ENCODE measurements around the gene COL6A3.

The COL6A3 gene

DNA sequence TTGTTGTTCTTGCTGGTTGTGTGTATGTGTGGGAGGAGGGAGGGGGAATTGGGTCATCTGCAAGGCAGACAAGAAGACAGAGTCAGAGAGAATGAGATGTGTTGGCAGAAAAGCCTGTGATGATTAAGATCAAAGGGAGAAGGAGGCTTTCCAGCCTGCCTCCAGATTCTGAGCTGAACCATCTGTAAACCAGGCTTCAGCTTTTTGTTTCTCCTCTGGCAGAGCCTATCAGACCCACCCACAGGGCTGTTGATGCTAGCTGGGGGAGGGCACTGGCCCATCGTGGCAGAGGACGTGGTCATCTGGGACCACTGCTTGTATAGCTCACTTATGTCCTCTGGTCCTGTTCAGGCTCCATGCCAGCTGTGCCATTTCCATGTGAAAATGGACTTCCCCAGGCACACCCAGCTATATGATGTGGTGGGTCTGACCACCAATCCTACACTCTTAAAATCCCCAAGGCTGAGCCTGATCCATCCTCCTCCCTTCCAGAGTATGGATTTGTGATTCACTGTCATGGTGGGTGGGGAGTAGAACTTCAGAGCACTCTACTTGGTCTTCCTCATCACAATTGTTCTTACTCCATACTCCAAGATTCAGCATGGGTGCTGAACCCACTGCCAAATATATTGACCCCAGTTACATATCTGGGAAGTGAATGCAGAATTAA, 27.8 kb upstream of the COL6A3 start:
- Histone ChIP-seq H3K4me3 (ENCODE audit: severe bottlenecking) (no peak overlapping the region), H3K27ac (ENCODE audit: poor library complexity, severe bottlenecking) (no peak overlapping the region), H3K9me3 (ENCODE audit: severe bottlenecking) (no peaks in the 10 kb centered on the region), H3K27me3 (ENCODE audit: insufficient read depth, poor library complexity, severe bottlenecking) (no peaks in the 10 kb centered on the region), H3K36me3 (ENCODE audit: low read depth) (no peaks in the 10 kb centered on the region), H3K4me1 (ENCODE audit: insufficient read depth, poor library complexity, severe bottlenecking) (no peaks in the 10 kb centered on the region)
- DNase-seq (ENCODE audit: low spot score) (no peak), ATAC-seq (ENCODE audit: low read depth) (no peak)
- TF ChIP-seq, protein P1, sequence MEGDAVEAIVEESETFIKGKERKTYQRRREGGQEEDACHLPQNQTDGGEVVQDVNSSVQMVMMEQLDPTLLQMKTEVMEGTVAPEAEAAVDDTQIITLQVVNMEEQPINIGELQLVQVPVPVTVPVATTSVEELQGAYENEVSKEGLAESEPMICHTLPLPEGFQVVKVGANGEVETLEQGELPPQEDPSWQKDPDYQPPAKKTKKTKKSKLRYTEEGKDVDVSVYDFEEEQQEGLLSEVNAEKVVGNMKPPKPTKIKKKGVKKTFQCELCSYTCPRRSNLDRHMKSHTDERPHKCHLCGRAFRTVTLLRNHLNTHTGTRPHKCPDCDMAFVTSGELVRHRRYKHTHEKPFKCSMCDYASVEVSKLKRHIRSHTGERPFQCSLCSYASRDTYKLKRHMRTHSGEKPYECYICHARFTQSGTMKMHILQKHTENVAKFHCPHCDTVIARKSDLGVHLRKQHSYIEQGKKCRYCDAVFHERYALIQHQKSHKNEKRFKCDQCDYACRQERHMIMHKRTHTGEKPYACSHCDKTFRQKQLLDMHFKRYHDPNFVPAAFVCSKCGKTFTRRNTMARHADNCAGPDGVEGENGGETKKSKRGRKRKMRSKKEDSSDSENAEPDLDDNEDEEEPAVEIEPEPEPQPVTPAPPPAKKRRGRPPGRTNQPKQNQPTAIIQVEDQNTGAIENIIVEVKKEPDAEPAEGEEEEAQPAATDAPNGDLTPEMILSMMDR (IDR thresholded peaks at IDR 0.05; ENCODE audit: poor library complexity, severe bottlenecking), result no peak

GRCh38 chr2:237440819-237441281, 26.9 kb upstream of the COL6A3 start:
- TF ChIP-seq, protein P1 (IDR thresholded peaks at IDR 0.05; ENCODE audit: poor library complexity, severe bottlenecking), result no peak
- Histone ChIP-seq H3K27me3 (ENCODE audit: insufficient read depth, poor library complexity, severe bottlenecking) (no peaks in the 10 kb centered on the region), H3K4me3 (ENCODE audit: severe bottlenecking) (no peak overlapping the region), H3K9me3 (ENCODE audit: severe bottlenecking) (no peaks in the 10 kb centered on the region), H3K27ac (ENCODE audit: poor library complexity, severe bottlenecking) (no peak overlapping the region), H3K4me1 (ENCODE audit: insufficient read depth, poor library complexity, severe bottlenecking) (no peaks in the 10 kb centered on the region), H3K36me3 (ENCODE audit: low read depth) (no peaks in the 10 kb centered on the region)
- ATAC-seq (ENCODE audit: low read depth) (no peak), DNase-seq (ENCODE audit: low spot score) (no peak)

GRCh38 chr2:237438080-237438940, 24.3 kb upstream of the COL6A3 start:
- ATAC-seq (ENCODE audit: low read depth) (no peak), DNase-seq (ENCODE audit: low spot score) (no peak)
- no peak overlapping the region for H3K27ac ChIP-seq (ENCODE audit: poor library complexity, severe bottlenecking)
- H3K36me3 ChIP-seq (ENCODE audit: low read depth), result no peaks in the 10 kb centered on the region
- H3K9me3 ChIP-seq (ENCODE audit: severe bottlenecking), result no peaks in the 10 kb centered on the region
- TF ChIP-seq, protein P1 (IDR thresholded peaks at IDR 0.05; ENCODE audit: poor library complexity, severe bottlenecking), result no peak
- peaks cover 8% of the 10 kb centered on the region for H3K4me1 ChIP-seq (ENCODE audit: insufficient read depth, poor library complexity, severe bottlenecking)
- no peaks in the 10 kb centered on the region for H3K27me3 ChIP-seq (ENCODE audit: insufficient read depth, poor library complexity, severe bottlenecking)
- no peak overlapping the region for H3K4me3 ChIP-seq (ENCODE audit: severe bottlenecking)

GRCh38 chr2:237437566-237437965, 23.6 kb upstream of the COL6A3 start:
- no peaks in the 10 kb centered on the region for H3K27me3 ChIP-seq (ENCODE audit: insufficient read depth, poor library complexity, severe bottlenecking)
- no peak overlapping the region for H3K27ac ChIP-seq (ENCODE audit: poor library complexity, severe bottlenecking)
- H3K9me3 ChIP-seq (ENCODE audit: severe bottlenecking), result no peaks in the 10 kb centered on the region
- DNase-seq (ENCODE audit: low spot score), result no peak
- no peaks in the 10 kb centered on the region for H3K36me3 ChIP-seq (ENCODE audit: low read depth)
- no peak for ATAC-seq (ENCODE audit: low read depth)
- H3K4me1 ChIP-seq (ENCODE audit: insufficient read depth, poor library complexity, severe bottlenecking), result peaks cover 16% of the 10 kb centered on the region
- H3K4me3 ChIP-seq (ENCODE audit: severe bottlenecking), result no peak overlapping the region
- TF ChIP-seq, protein P1 (IDR thresholded peaks at IDR 0.05; ENCODE audit: poor library complexity, severe bottlenecking), result no peak
